IMR-90 (cell line): ENCODE measurements around the gene HSPA1L.

ENCODE experiments used
- BHLHE40 ChIP-seq: fragments of 150-350 bp; IDR thresholded peaks from 2 replicates; pipeline ENCODE4 v1.6.1; 2016; ENCODE audit warnings: mild to moderate bottlenecking, low read depth, low read length
- CTCF ChIP-seq: conservative IDR thresholded peaks from 2 replicates; pipeline ENCODE4 v1.5.1; 2012; ENCODE audit warnings: mild to moderate bottlenecking, low read depth, low read length, improper control_type of control experiment
- MXI1 ChIP-seq: IDR thresholded peaks from 2 replicates; pipeline ENCODE4 v1.6.1; 2012; ENCODE audit warnings: low read depth, mild to moderate bottlenecking, low read length, moderate library complexity, borderline replicate concordance
- NFE2L2 ChIP-seq: fragments of 150-350 bp; IDR thresholded peaks from 2 replicates; pipeline ENCODE4 v1.6.1; 2016; ENCODE audit warnings: low read depth, mild to moderate bottlenecking, low read length
- POLR2A ChIP-seq: IDR thresholded peaks from 2 replicates; pipeline ENCODE4 v1.6.1; 2012; ENCODE audit warnings: mild to moderate bottlenecking, low read depth, low read length
- RAD21 ChIP-seq: IDR thresholded peaks from 2 replicates; pipeline ENCODE4 v1.6.1; 2012; ENCODE audit warnings: low read length, improper control_type of control experiment
- RCOR1 ChIP-seq: IDR thresholded peaks from 2 replicates; pipeline ENCODE4 v1.6.1; 2012; ENCODE audit warnings: mild to moderate bottlenecking, low read length, improper control_type of control experiment; ENCODE audit not compliant: insufficient replicate concordance
- RFX5 ChIP-seq: IDR thresholded peaks from 2 replicates; pipeline ENCODE4 v1.8.0; 2012; ENCODE audit warnings: low read depth, mild to moderate bottlenecking, low read length, moderate library complexity

- no peak for TF ChIP-seq BHLHE40
- no peak for TF ChIP-seq NFE2L2
- no peak for TF ChIP-seq CTCF
- no peak for TF ChIP-seq RCOR1
- TF ChIP-seq RAD21 = no peak
- TF ChIP-seq MXI1 = no peak
- TF ChIP-seq RFX5 = no peak
- TF ChIP-seq POLR2A = no peak
Observed at GRCh38 chr6:31838968-31839367, 23.9 kb upstream of the HSPA1L start.
